Tibial artery (tissue), 4 donors: ENCODE measurements around the gene PCDHA10.

Experiments
- DNase-seq, 2 donors: peaks; one replicate each; pipeline ENCODE4 v3.0.0-alpha.2; 2019
- H3K27ac ChIP-seq, 2 donors: fragments of 200-600 bp; sonication (generic) in 1 of 2; 1 replicate in 1 of 2; 2 replicates in 1 of 2; pipeline ENCODE4 v1.5.1; 2018 to 2019; ENCODE audit warnings: mild to moderate bottlenecking in 1 of 2
- H3K27me3 ChIP-seq, 2 donors: fragments of 200-600 bp; sonication (generic) in 1 of 2; one replicate each; pipeline versions ENCODE4 v1.5.1 to v1.6.0; 2016 to 2019
- H3K36me3 ChIP-seq, 3 donors: fragments of 200-600 bp; sonication (generic) in 2 of 3; one replicate each; pipeline ENCODE4 v1.5.1; 2016 to 2019; ENCODE audit warnings: mild to moderate bottlenecking in 2 of 3
- H3K4me1 ChIP-seq, 4 donors: fragments of 200-600 bp; sonication (generic) in 2 of 4; 1 replicate in 3 of 4; 2 replicates in 1 of 4; pipeline ENCODE4 v1.5.1; 2016 to 2019
- H3K4me3 ChIP-seq, 2 donors: fragments of 200-600 bp; sonication (generic) in 1 of 2; 1 replicate in 1 of 2; 2 replicates in 1 of 2; pipeline ENCODE4 v1.5.1; 2018 to 2019; ENCODE audit warnings: mild to moderate bottlenecking in 2 of 2
- H3K9me3 ChIP-seq, 3 donors: fragments of 200-600 bp; sonication (generic) in 1 of 3; one replicate each; pipeline ENCODE4 v1.5.1; 2016 to 2019
- CTCF ChIP-seq, 2 experiments: fragments of 200-600 bp in 1 of 2; fragments of 450-650 bp in 1 of 2; IDR thresholded peaks; one replicate each; pipeline ENCODE4 v1.5.1; 2017 to 2019; ENCODE audit warnings: antibody characterized with exemption in 2 of 2, mild to moderate bottlenecking in 1 of 2, moderate library complexity in 1 of 2
- intact Hi-C: fragments of 100-400 bp; cut with DNase I; formaldehyde crosslinking; loops from one replicate; pipeline ENCODE4 v1.15.0; 2023; ENCODE audit warnings: low total_unique reads

PCDHA10 gene

GRCh38 chr5:140881889-140882590 is 26.3 kb downstream of the PCDHA10 start, which contains the start of gene PCDHA13:
Gene PCDHA13 (plus strand): TSS chr5:140882124. CDS start chr5:140882269, 145 bp downstream.
- H3K36me3 ChIP-seq: no peaks in the 10 kb centered on the region
- peaks cover 0 to 6% of the 10 kb centered on the region in 2 donors for H3K27me3 ChIP-seq
- no peak within 1 kb of the TSS for H3K27ac ChIP-seq
- no peak for TF ChIP-seq CTCF (IDR thresholded peaks at IDR 0.05)
- intact Hi-C loops: no loop called here
- no peak for DNase-seq
- no peak within 1 kb of the TSS for H3K4me3 ChIP-seq
- H3K4me1 ChIP-seq: no peaks in the 10 kb centered on the region
- H3K9me3 ChIP-seq: peaks cover 0 to 56% (median 55%) of the 10 kb centered on the region in 3 donors

- H3K9me3 ChIP-seq: peaks cover 0 to 52% (median 51%) of the 10 kb centered on the region in 3 donors
- H3K4me3 ChIP-seq: no peak overlapping the region
- DNase-seq: no peak
- no peak overlapping the region for H3K27ac ChIP-seq
- intact Hi-C loops: no loop called here
- no peaks in the 10 kb centered on the region for H3K4me1 ChIP-seq
- peaks cover 0 to 6% of the 10 kb centered on the region in 2 donors for H3K27me3 ChIP-seq
- H3K36me3 ChIP-seq: no peaks in the 10 kb centered on the region
- TF ChIP-seq CTCF (IDR thresholded peaks at IDR 0.05): no peak
These were observed 26.8 kb downstream of the PCDHA10 start for GRCh38 chr5:140882591-140882899.

- H3K9me3 ChIP-seq: peaks cover 0 to 54% (median 43%) of the 10 kb centered on the region in 3 donors
- H3K27me3 ChIP-seq: peaks cover 0 to 6% of the 10 kb centered on the region in 2 donors
- intact Hi-C loops: no loop called here
- no peaks in the 10 kb centered on the region for H3K4me1 ChIP-seq
- no peak for DNase-seq
- no peak for TF ChIP-seq CTCF (IDR thresholded peaks at IDR 0.05)
- H3K4me3 ChIP-seq: no peak overlapping the region
- no peaks in the 10 kb centered on the region for H3K36me3 ChIP-seq
- no peak overlapping the region for H3K27ac ChIP-seq
These were observed 27.7 kb downstream of the PCDHA10 start for GRCh38 chr5:140883373-140883772.

GRCh38 chr5:140883927-140884697 is 28.4 kb downstream of the PCDHA10 start:
- no peak overlapping the region for H3K4me3 ChIP-seq

GRCh38 chr5:140916325-140916724 is 60.6 kb downstream of the PCDHA10 start:
- no peaks in the 10 kb centered on the region for H3K27me3 ChIP-seq
- H3K27ac ChIP-seq: no peak overlapping the region
- H3K36me3 ChIP-seq: no peaks in the 10 kb centered on the region
- no peaks in the 10 kb centered on the region for H3K4me1 ChIP-seq
- no peak for DNase-seq
- H3K4me3 ChIP-seq: no peak overlapping the region
- H3K9me3 ChIP-seq: peaks cover 0 to 4% (median 0%) of the 10 kb centered on the region in 3 donors
- intact Hi-C loops: no loop called here
- no peak for TF ChIP-seq CTCF (IDR thresholded peaks at IDR 0.05)

More at GRCh38 chr5:140883927-140884697, 28.4 kb downstream of the PCDHA10 start:
- intact Hi-C loops: no loop called here
- no peaks in the 10 kb centered on the region for H3K4me1 ChIP-seq
- no peak for TF ChIP-seq CTCF (IDR thresholded peaks at IDR 0.05)
- peaks cover 0 to 6% of the 10 kb centered on the region in 2 donors for H3K27me3 ChIP-seq
- H3K27ac ChIP-seq: no peak overlapping the region
- DNase-seq: no peak
- no peaks in the 10 kb centered on the region for H3K36me3 ChIP-seq
- H3K9me3 ChIP-seq: peaks cover 0 to 57% (median 38%) of the 10 kb centered on the region in 3 donors
